ENCODE measurements around the gene AKAP17A.

The AKAP17A gene

DNA sequence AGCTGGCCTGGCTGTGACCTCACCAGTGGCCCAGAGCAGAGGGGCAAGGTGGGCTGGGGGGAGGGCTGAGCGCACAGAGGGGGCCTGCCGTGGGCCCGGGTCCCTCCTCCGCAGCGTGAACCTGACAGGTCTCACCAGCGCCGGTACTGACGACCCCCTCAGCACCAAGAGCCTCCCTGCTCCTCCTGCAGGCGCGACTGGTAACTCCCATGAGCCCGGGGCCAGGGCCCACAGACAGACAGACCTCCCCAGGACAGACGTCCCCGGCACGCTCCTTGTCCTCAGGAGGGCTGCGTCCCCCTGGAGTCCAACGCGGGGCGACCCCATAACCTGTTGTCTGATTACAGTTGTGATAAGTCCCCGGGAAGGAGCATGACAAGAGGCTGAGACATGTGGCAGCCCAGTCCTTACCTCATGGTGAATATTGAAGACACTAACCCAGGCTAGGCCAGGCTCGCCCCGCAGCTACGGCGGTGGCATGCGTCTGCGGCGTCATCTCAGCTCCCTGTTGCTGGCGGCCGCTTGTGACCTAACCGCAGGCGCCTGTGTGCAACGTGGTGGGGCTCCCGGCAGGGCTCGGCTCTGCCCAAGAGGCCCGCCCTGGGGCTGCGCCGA is 8.5 kb downstream of the AKAP17A start:
- Histone ChIP-seq H3K9ac (no peak overlapping the region), H2AFZ (ENCODE audit: low read depth) (no peak overlapping the region), H4K20me1 (ENCODE audit: insufficient read depth) (no peaks in the 10 kb centered on the region), H3K27me3 (ENCODE audit: insufficient read depth, low read depth) (no peaks in the 10 kb centered on the region), H3K4me3 (IDR thresholded peaks at IDR 0.05; ENCODE audit: insufficient read depth, low read depth, low read length) (no peak overlapping the region), H3K27ac (no peak overlapping the region), H3K36me3 (ENCODE audit: insufficient read depth) (no peaks in the 10 kb centered on the region; the same call in 1 of the 2 replicates), H3K4me2 (no peak overlapping the region), H3K4me1 (ENCODE audit: low read depth, poor library complexity, severe bottlenecking) (no peaks in the 10 kb centered on the region), H3K79me2 (ENCODE audit: insufficient read depth, low read depth) (no peaks in the 10 kb centered on the region; the same call in 1 of the 2 replicates)
- TF ChIP-seq, protein P1, sequence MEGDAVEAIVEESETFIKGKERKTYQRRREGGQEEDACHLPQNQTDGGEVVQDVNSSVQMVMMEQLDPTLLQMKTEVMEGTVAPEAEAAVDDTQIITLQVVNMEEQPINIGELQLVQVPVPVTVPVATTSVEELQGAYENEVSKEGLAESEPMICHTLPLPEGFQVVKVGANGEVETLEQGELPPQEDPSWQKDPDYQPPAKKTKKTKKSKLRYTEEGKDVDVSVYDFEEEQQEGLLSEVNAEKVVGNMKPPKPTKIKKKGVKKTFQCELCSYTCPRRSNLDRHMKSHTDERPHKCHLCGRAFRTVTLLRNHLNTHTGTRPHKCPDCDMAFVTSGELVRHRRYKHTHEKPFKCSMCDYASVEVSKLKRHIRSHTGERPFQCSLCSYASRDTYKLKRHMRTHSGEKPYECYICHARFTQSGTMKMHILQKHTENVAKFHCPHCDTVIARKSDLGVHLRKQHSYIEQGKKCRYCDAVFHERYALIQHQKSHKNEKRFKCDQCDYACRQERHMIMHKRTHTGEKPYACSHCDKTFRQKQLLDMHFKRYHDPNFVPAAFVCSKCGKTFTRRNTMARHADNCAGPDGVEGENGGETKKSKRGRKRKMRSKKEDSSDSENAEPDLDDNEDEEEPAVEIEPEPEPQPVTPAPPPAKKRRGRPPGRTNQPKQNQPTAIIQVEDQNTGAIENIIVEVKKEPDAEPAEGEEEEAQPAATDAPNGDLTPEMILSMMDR (conservative IDR thresholded peaks at IDR 0.05; ENCODE audit: low read depth, low read length) = no peak

DNA sequence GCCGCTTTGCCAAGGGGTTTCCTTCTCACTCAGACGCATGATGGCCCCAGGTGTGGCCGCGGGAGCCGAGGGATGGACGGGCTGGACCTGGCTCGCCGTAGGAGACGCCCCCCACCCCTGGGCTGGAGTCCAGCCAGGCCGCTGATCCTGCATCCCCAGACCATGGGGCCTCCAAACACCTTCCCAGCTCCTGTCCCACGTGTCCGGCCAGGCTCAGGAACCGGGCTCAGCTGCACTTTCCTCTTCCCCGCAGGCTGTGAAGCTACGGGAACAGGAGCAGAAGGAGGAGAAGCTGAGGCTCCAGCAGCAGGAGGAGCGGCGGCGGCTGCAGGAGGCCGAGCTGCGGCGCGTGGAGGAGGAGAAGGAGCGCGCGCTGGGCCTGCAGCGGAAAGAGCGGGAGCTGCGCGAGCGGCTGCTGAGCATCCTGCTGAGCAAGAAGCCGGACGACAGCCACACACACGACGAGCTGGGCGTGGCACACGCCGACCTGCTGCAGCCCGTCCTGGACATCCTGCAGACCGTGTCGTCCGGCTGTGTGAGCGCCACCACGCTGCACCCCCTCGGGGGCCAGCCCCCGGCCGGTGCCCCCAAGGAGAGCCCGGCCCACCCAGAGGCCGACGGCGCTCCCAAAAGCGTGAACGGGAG is 9.1 kb downstream of the AKAP17A start:
- no peaks in the 10 kb centered on the region; the same call in 1 of the 2 replicates for H3K36me3 ChIP-seq (ENCODE audit: insufficient read depth)
- H3K4me3 ChIP-seq (IDR thresholded peaks at IDR 0.05; ENCODE audit: insufficient read depth, low read depth, low read length) = no peak overlapping the region
- no peaks in the 10 kb centered on the region for H3K27me3 ChIP-seq (ENCODE audit: insufficient read depth, low read depth)
- H3K79me2 ChIP-seq (ENCODE audit: insufficient read depth, low read depth) = no peaks in the 10 kb centered on the region; the same call in 1 of the 2 replicates
- H3K9ac ChIP-seq = no peak overlapping the region
- no peaks in the 10 kb centered on the region for H4K20me1 ChIP-seq (ENCODE audit: insufficient read depth)
- TF ChIP-seq, protein P1 (conservative IDR thresholded peaks at IDR 0.05; ENCODE audit: low read depth, low read length) = no peak
- H3K27ac ChIP-seq = no peak overlapping the region
- H2AFZ ChIP-seq (ENCODE audit: low read depth) = no peak overlapping the region
- no peaks in the 10 kb centered on the region for H3K4me1 ChIP-seq (ENCODE audit: low read depth, poor library complexity, severe bottlenecking)
- H3K4me2 ChIP-seq = no peak overlapping the region

DNA sequence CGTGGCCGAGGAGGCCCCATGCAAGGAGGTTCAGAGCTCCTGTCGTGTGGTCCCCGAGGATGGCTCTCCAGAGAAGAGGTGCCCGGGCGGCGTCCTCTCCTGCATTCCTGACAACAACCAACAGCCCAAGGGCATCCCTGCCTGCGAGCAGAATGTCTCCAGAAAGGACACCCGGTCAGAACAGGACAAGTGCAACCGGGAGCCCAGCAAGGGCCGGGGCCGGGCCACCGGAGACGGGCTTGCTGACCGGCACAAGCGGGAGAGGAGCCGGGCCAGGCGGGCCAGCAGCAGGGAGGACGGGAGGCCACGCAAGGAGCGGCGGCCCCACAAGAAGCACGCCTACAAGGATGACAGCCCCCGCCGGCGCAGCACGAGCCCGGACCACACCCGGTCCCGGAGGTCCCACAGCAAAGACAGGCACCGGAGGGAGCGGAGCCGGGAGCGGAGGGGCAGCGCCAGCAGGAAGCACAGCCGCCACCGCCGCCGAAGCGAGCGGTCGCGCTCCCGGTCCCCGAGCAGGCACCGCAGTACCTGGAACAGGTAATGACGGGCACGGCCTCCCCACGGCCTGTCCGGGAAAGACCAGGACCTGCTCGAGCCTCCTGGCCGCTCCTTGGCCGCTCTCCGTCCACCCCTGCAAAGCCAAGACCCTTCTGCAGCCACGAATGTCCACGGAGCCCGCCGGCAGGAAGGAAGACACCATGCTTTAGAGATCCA is 9.8 kb downstream of the AKAP17A start:
- Histone ChIP-seq H3K36me3 (ENCODE audit: insufficient read depth) (no peaks in the 10 kb centered on the region; the same call in 1 of the 2 replicates), H3K27ac (no peak overlapping the region), H4K20me1 (ENCODE audit: insufficient read depth) (no peaks in the 10 kb centered on the region), H3K4me1 (ENCODE audit: low read depth, poor library complexity, severe bottlenecking) (no peaks in the 10 kb centered on the region), H3K4me2 (no peak overlapping the region), H3K27me3 (ENCODE audit: insufficient read depth, low read depth) (no peaks in the 10 kb centered on the region), H3K4me3 (IDR thresholded peaks at IDR 0.05; ENCODE audit: insufficient read depth, low read depth, low read length) (no peak overlapping the region), H2AFZ (ENCODE audit: low read depth) (no peak overlapping the region), H3K9ac (no peak overlapping the region), H3K79me2 (ENCODE audit: insufficient read depth, low read depth) (no peaks in the 10 kb centered on the region; the same call in 1 of the 2 replicates)
- TF ChIP-seq, protein P1 (conservative IDR thresholded peaks at IDR 0.05; ENCODE audit: low read depth, low read length) = no peak

DNA sequence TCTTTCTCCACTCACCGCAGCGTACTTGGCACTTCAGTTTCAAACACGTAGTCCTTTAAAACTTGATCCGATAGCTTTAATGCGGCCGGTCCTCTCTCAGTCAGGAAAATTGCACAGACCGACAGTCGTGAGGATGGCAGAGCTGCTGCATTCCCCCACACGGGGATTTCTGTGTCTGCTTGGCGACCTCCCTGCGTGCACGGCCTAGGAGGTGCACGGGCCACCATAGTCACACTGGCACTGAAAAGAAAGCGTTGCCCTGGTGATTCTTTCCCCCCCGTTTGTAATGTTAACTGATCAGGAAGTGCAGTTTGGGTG is 10.3 kb downstream of the AKAP17A start:
- Histone ChIP-seq H3K4me3 (IDR thresholded peaks at IDR 0.05; ENCODE audit: insufficient read depth, low read depth, low read length) (no peak overlapping the region), H3K4me2 (no peak overlapping the region), H3K36me3 (ENCODE audit: insufficient read depth) (no peaks in the 10 kb centered on the region; the same call in 1 of the 2 replicates), H2AFZ (ENCODE audit: low read depth) (no peak overlapping the region), H3K27ac (no peak overlapping the region), H3K79me2 (ENCODE audit: insufficient read depth, low read depth) (no peaks in the 10 kb centered on the region; the same call in 1 of the 2 replicates), H4K20me1 (ENCODE audit: insufficient read depth) (no peaks in the 10 kb centered on the region), H3K9ac (no peak overlapping the region), H3K27me3 (ENCODE audit: insufficient read depth, low read depth) (no peaks in the 10 kb centered on the region), H3K4me1 (ENCODE audit: low read depth, poor library complexity, severe bottlenecking) (no peaks in the 10 kb centered on the region)
- TF ChIP-seq, protein P1 (conservative IDR thresholded peaks at IDR 0.05; ENCODE audit: low read depth, low read length) = no peak
